Measurements from ENCODE around the gene ASIC4. TPM values are rescaled to one million over a fixed set of nuclear protein-coding genes. Genes with fewer than 3 reads are reported as not detected.

ASIC4 gene
- total and polyA plus RNA-seq, 12 donors: 0.15 to 0.43 (median 0.20) TPM; not detected in 7

- H3K27ac ChIP-seq: peak overlapping the region in 6 of 10 donors; percentile 35 to 78 (median 57)
- peaks cover 0 to 56% (median 13%) of the 10 kb centered on the region in 9 donors for H3K4me1 ChIP-seq
- ATAC-seq (no peak), DNase-seq (no peak)
- no peak overlapping the region for H3K4me3 ChIP-seq
- intact Hi-C loops (cut with DNase I): loop anchor here in 8 of 10 donors (5.0 kb wide), 3 partner anchors 48 to 58 kb away; no protein-coding TSS in a partner anchor
- H3K36me3 ChIP-seq: peaks cover 0 to 38% (median 0%) of the 10 kb centered on the region in 9 donors
- whole genome bisulfite sequencing, 2 donors: 69 to 77% methylated on average over 11 of the region's 11 CpGs
- no peaks in the 10 kb centered on the region for H3K9me3 ChIP-seq
- no peaks in the 10 kb centered on the region for H3K27me3 ChIP-seq
- TF ChIP-seq, protein P1, sequence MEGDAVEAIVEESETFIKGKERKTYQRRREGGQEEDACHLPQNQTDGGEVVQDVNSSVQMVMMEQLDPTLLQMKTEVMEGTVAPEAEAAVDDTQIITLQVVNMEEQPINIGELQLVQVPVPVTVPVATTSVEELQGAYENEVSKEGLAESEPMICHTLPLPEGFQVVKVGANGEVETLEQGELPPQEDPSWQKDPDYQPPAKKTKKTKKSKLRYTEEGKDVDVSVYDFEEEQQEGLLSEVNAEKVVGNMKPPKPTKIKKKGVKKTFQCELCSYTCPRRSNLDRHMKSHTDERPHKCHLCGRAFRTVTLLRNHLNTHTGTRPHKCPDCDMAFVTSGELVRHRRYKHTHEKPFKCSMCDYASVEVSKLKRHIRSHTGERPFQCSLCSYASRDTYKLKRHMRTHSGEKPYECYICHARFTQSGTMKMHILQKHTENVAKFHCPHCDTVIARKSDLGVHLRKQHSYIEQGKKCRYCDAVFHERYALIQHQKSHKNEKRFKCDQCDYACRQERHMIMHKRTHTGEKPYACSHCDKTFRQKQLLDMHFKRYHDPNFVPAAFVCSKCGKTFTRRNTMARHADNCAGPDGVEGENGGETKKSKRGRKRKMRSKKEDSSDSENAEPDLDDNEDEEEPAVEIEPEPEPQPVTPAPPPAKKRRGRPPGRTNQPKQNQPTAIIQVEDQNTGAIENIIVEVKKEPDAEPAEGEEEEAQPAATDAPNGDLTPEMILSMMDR (IDR thresholded peaks at IDR 0.05): no peak
Observed at GRCh38 chr2:219474285-219475060, 39.8 kb upstream of the ASIC4 start.

GRCh38 chr2:219475278-219475677 is 39.0 kb upstream of the ASIC4 start:
- Histone ChIP-seq H3K27ac (peak overlapping the region in 6 of 10 donors; percentile 35 to 78 (median 57)), H3K36me3 (peaks cover 0 to 46% (median 0%) of the 10 kb centered on the region in 9 donors), H3K27me3 (no peaks in the 10 kb centered on the region), H3K4me1 (peaks cover 0 to 48% (median 10%) of the 10 kb centered on the region in 9 donors), H3K9me3 (no peaks in the 10 kb centered on the region), H3K4me3 (no peak overlapping the region)
- TF ChIP-seq, protein P1 (IDR thresholded peaks at IDR 0.05): no peak
- ATAC-seq: peak in 4 of 8 donors; percentile 4 to 40 (median 27)
- DNase-seq: no peak
- intact Hi-C loops (cut with DNase I): loop anchor here in 8 of 10 donors (5.0 kb wide), 3 partner anchors 47 to 57 kb away; no protein-coding TSS in a partner anchor
- WGBS, 2 donors: 28 to 37% methylated on average over 6 of the region's 6 CpGs

DNA sequence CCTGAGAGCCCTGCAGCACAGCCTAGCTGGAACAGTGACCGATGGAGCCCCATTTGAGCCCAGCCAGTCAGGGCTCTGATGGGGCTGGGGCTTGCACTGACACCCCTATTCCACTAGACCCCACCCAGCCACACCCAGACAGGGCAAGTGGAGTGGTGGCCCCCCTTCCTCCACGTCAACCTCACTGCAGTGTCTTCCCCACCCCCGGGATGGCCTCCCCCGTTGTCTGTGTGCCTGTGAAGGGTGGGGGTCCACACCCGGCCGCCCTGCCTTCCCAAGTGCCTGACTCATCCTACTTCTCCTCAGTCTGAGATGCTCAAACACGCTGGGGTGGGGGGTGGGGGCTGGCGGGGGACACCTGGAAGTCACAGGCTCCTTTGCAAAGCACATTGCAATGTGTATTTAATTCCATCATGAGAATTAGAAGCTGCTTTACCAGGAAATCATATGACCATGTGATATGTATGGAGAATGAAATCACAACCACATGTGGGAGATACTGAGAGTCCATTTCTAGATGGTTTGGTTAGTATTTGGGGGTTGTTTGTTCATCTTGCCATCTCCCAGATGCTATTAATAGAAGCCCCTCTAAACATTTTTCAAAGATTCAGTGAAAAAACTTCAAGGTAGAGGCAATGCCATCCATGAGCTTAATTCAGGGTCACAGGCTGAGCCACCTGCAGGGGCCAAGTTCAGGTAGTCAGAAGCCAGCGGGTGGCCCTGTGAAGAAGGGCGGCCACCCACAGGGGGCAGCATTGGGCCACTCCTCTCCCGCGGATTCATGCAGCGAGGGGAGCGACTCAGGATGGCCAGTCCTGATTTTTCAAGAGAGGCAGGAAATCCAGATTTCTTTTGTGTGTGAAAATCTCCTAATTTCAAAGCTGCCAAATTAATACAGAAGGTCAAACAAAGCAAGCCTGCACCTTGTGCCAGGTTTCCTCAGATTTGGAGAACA is 38.3 kb upstream of the ASIC4 start:
- ATAC-seq: peak in 7 of 8 donors; percentile 41 to 81 (median 70)
- intact Hi-C loops (cut with DNase I): loop anchor here (1.0 to 5.0 kb wide), 5 partner anchors 46 to 56 kb away; no protein-coding TSS in a partner anchor
- Histone ChIP-seq H3K27ac (peak overlapping the region in 6 of 10 donors; percentile 49 to 78 (median 57)), H3K9me3 (no peaks in the 10 kb centered on the region), H3K4me3 (no peak overlapping the region), H3K4me1 (peaks cover 0 to 41% (median 6%) of the 10 kb centered on the region in 9 donors), H3K36me3 (peaks cover 0 to 52% (median 0%) of the 10 kb centered on the region in 9 donors), H3K27me3 (no peaks in the 10 kb centered on the region)
- WGBS, 2 donors: 29 to 33% methylated on average over 14 of the region's 14 CpGs
- DNase-seq: peak; percentile 66 to 77
- TF ChIP-seq, protein P1 (IDR thresholded peaks at IDR 0.05): peak; percentile 64 to 93 (median 84)
